ENCODE data around the gene NRG3. TPM values are rescaled to one million over a fixed set of nuclear protein-coding genes. Genes with fewer than 3 reads are reported as not detected.
"Not testable (repeated sequence)": the region's sequence is repeated elsewhere in the genome, so short reads cannot be mapped to it uniquely, and the experiment has no call there.

NRG3 gene
- total and polyA plus RNA-seq, 2 of the 4 experiments (the other 2 are of a cell fraction) = not detected

GRCh38 chr10:82674036-82674435 is 799.0 kb downstream of the NRG3 start:
- Histone ChIP-seq H3K4me2 (ENCODE audit: low read depth, low read length) (no peak overlapping the region), H3K4ac (ENCODE audit: low read depth, low read length) (no peak overlapping the region), H3K27me3 (ENCODE audit: control insufficient read depth, insufficient read depth, low read length) (no peaks in the 10 kb centered on the region), H2BK15ac (ENCODE audit: low read depth, low read length) (no peak overlapping the region), H3K23ac (ENCODE audit: low read depth, low read length) (no peak overlapping the region), H3K4me3 (ENCODE audit: insufficient read depth, low read depth, low read length) (no peak overlapping the region), H3K18ac (ENCODE audit: low read depth, low read length) (no peak overlapping the region), H3K4me1 (ENCODE audit: control insufficient read depth, insufficient read depth, low read length) (no peaks in the 10 kb centered on the region), H3K14ac (replicated peaks; ENCODE audit: low read depth, low read length) (no peak overlapping the region), H2AK9ac (replicated peaks; ENCODE audit: low read depth, low read length, poor library complexity) (no peak overlapping the region), H3K27ac (ENCODE audit: insufficient read depth, low read length) (no peak overlapping the region), H4K8ac (ENCODE audit: low read depth in 2 of 2, low read length in 2 of 2) (no peak overlapping the region), H3K36me3 (ENCODE audit: control insufficient read depth, insufficient read depth, low read length) (no peaks in the 10 kb centered on the region), H3K9me3 (ENCODE audit: control insufficient read depth, insufficient read depth, low read length) (peaks cover 17% of the 10 kb centered on the region), H3K56ac (ENCODE audit: extremely low read depth, insufficient read depth, low read length) (no peak overlapping the region), H2BK5ac (ENCODE audit: low read depth, low read length, poor library complexity, severe bottlenecking) (no peak overlapping the region), H4K20me1 (ENCODE audit: insufficient read depth, low read length) (no peaks in the 10 kb centered on the region), H4K5ac (ENCODE audit: low read depth, low read length) (no peak overlapping the region), H3K79me1 (ENCODE audit: low read depth in 1 of 2, low read length in 2 of 2) (no peaks in the 10 kb centered on the region), H2BK20ac (ENCODE audit: low read depth, low read length) (no peak overlapping the region), H4K91ac (ENCODE audit: insufficient read depth, low read depth, low read length) (no peak overlapping the region), H3K9me1 (ENCODE audit: insufficient read depth, low read length) (no peaks in the 10 kb centered on the region), H2BK120ac (ENCODE audit: low read depth, low read length) (no peak overlapping the region), H2AFZ (replicated peaks; ENCODE audit: low read length, poor library complexity) (no peak overlapping the region), H2AK5ac (ENCODE audit: low read depth, low read length) (no peak overlapping the region), H3K9ac (ENCODE audit: low read depth, low read length) (no peak overlapping the region)
- TF ChIP-seq RFX5 (IDR thresholded peaks at IDR 0.05; ENCODE audit: low read depth, low read length) = no peak
- no peak for TF ChIP-seq BHLHE40 (IDR thresholded peaks at IDR 0.05; ENCODE audit: low read depth, low read length)
- ATAC-seq (ENCODE audit: low read depth) (no peak), DNase-seq (no peak)
- CTCF ChIA-PET = no interaction called here
- POLR2A ChIA-PET (ENCODE audit: unreplicated experiment) = no interaction called here
- intact Hi-C loops (cut with micrococcal nuclease) (no loop called here), in situ Hi-C loops (cut with MboI; ENCODE audit: low sequenced_read_pairs) (no loop called here), dilution Hi-C loops (cut with HindIII; ENCODE audit: low sequenced_read_pairs, unreplicated experiment) (no loop called here)
- no TSS peak for BruUV-seq (replicated peaks)

GRCh38 chr10:82677932-82678331 is 802.9 kb downstream of the NRG3 start:
- H2BK20ac ChIP-seq (ENCODE audit: low read depth, low read length); H4K5ac ChIP-seq (ENCODE audit: low read depth, low read length); H3K4me1 ChIP-seq (ENCODE audit: control insufficient read depth, insufficient read depth, low read length); H2AFZ ChIP-seq (replicated peaks; ENCODE audit: low read length, poor library complexity); H4K20me1 ChIP-seq (ENCODE audit: insufficient read depth, low read length); H3K56ac ChIP-seq (ENCODE audit: extremely low read depth, insufficient read depth, low read length); H3K9me3 ChIP-seq (ENCODE audit: control insufficient read depth, insufficient read depth, low read length); intact Hi-C loops (cut with micrococcal nuclease); H3K4me2 ChIP-seq (ENCODE audit: low read depth, low read length); H3K23ac ChIP-seq (ENCODE audit: low read depth, low read length); DNase-seq; H3K4ac ChIP-seq (ENCODE audit: low read depth, low read length); dilution Hi-C loops (cut with HindIII; ENCODE audit: low sequenced_read_pairs, unreplicated experiment); H3K18ac ChIP-seq (ENCODE audit: low read depth, low read length); H3K36me3 ChIP-seq (ENCODE audit: control insufficient read depth, insufficient read depth, low read length); H3K9me1 ChIP-seq (ENCODE audit: insufficient read depth, low read length); POLR2A ChIA-PET (ENCODE audit: unreplicated experiment); H2BK5ac ChIP-seq (ENCODE audit: low read depth, low read length, poor library complexity, severe bottlenecking); H3K27me3 ChIP-seq (ENCODE audit: control insufficient read depth, insufficient read depth, low read length); H3K27ac ChIP-seq (ENCODE audit: insufficient read depth, low read length); in situ Hi-C loops (cut with MboI; ENCODE audit: low sequenced_read_pairs); H2AK5ac ChIP-seq (ENCODE audit: low read depth, low read length); H3K4me3 ChIP-seq (ENCODE audit: insufficient read depth, low read depth, low read length); H3K9ac ChIP-seq (ENCODE audit: low read depth, low read length); H2AK9ac ChIP-seq (replicated peaks; ENCODE audit: low read depth, low read length, poor library complexity); CTCF ChIA-PET; BruUV-seq (replicated peaks); H3K79me1 ChIP-seq (ENCODE audit: low read depth in 1 of 2, low read length in 2 of 2); H3K14ac ChIP-seq (replicated peaks; ENCODE audit: low read depth, low read length); H4K8ac ChIP-seq (ENCODE audit: low read depth in 2 of 2, low read length in 2 of 2); H4K91ac ChIP-seq (ENCODE audit: insufficient read depth, low read depth, low read length); ATAC-seq (ENCODE audit: low read depth); H2BK15ac ChIP-seq (ENCODE audit: low read depth, low read length); H2BK120ac ChIP-seq (ENCODE audit: low read depth, low read length): not testable (repeated sequence)
- WGBS, 2 experiments (ENCODE audit: extremely low coverage in 2 of 2, insufficient read length in 1 of 2) = 80% methylated on average over 5 of the region's 9 CpGs; no CpG with 5 or more reads in 1 of the 2 experiments

Data from IMR-90 (cell line).